ENCODE measurements around the gene WNT5A.

GRCh38 chr3:55440104-55440708 lies 46.9 kb downstream of the WNT5A start:
- TF ChIP-seq, protein P1, sequence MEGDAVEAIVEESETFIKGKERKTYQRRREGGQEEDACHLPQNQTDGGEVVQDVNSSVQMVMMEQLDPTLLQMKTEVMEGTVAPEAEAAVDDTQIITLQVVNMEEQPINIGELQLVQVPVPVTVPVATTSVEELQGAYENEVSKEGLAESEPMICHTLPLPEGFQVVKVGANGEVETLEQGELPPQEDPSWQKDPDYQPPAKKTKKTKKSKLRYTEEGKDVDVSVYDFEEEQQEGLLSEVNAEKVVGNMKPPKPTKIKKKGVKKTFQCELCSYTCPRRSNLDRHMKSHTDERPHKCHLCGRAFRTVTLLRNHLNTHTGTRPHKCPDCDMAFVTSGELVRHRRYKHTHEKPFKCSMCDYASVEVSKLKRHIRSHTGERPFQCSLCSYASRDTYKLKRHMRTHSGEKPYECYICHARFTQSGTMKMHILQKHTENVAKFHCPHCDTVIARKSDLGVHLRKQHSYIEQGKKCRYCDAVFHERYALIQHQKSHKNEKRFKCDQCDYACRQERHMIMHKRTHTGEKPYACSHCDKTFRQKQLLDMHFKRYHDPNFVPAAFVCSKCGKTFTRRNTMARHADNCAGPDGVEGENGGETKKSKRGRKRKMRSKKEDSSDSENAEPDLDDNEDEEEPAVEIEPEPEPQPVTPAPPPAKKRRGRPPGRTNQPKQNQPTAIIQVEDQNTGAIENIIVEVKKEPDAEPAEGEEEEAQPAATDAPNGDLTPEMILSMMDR (IDR thresholded peaks at IDR 0.05), result no peak
- no peak for TF ChIP-seq POLR2A (IDR thresholded peaks at IDR 0.05)

Measured in lower leg skin (tissue), 3 donors.